Memory B cell (primary cell): ENCODE measurements around the gene MAML2.
A peak's percentile ranks its signal among the peaks of the same experiment; 100 is the strongest.

ENCODE experiments used
- ATAC-seq: fragments of 150-1000 bp; cut with Tn5 transposase; 2 replicates; pipeline ENCODE4 v1.10.0; 2021; ENCODE audit warnings: low read depth, mild to moderate bottlenecking, moderate library complexity
- DNase-seq, 2 donors: peaks; one replicate each; pipeline ENCODE4 v3.0.0; 2022; ENCODE audit warnings: low spot score in 2 of 2
- H3K27ac Mint-ChIP-seq: one replicate; pipeline ENCODE4 v1.8.0; 2022; ENCODE audit warnings: mild to moderate bottlenecking, moderate library complexity, mixed read lengths
- H3K27me3 Mint-ChIP-seq: one replicate; pipeline ENCODE4 v1.8.0; 2022; ENCODE audit warnings: mixed read lengths
- H3K36me3 Mint-ChIP-seq: one replicate; pipeline ENCODE4 v1.8.0; 2022; ENCODE audit warnings: mild to moderate bottlenecking, mixed read lengths
- H3K4me1 Mint-ChIP-seq: one replicate; pipeline ENCODE4 v1.8.0; 2022; ENCODE audit warnings: mixed read lengths
- H3K4me3 Mint-ChIP-seq: one replicate; pipeline ENCODE4 v1.8.0; 2022; ENCODE audit warnings: mild to moderate bottlenecking, moderate library complexity, mixed read lengths
- H3K9me3 Mint-ChIP-seq: one replicate; pipeline ENCODE4 v1.8.0; 2022; ENCODE audit warnings: mixed read lengths

MAML2 gene

DNA sequence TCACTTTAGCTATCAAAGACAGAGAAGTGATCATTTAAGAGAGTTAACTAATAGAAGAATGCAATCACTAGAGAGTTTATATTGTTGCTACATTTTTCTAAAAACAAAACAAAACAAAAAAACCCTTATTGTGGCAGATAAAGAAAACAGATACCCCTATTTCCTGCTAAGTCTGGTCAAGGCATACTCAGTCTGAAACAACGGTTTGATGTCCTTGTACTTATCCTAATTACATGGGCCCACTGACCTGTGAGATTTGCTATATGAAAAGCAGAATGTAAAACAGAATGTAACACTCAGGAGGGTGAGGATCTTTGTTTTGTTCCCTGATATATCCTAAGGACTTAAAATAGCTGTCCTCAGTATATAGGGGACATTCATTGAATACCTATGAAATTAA lies 24.6 kb downstream of the MAML2 start:
- Mint-ChIP-seq H3K27ac (no peak overlapping the region), H3K27me3 (no peaks in the 10 kb centered on the region), H3K36me3 (peaks cover 24% of the 10 kb centered on the region), H3K4me3 (no peak overlapping the region), H3K4me1 (peaks cover 39% of the 10 kb centered on the region), H3K9me3 (no peaks in the 10 kb centered on the region)
- no peak for DNase-seq
- no peak for ATAC-seq

DNA sequence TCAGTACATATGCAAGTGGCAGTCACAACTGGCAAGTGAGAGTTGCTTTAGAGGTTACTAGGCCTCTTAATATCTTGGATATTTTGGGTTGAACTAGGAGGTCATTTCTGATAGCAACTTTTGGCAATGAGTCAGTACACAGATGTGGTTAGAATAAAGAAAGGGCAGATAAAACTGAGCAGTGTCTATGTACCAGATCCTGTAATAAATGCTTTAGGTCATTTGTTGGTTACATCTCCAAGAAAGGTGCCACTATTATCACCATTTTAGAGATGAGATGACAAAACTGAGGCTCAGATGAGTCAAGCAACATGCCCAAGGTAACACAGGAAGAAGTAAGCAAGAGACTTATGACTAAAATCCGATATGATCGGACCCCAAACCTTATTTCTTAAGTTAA lies 25.0 kb downstream of the MAML2 start:
- H3K9me3 Mint-ChIP-seq, result no peaks in the 10 kb centered on the region
- peaks cover 21% of the 10 kb centered on the region for H3K36me3 Mint-ChIP-seq
- no peak overlapping the region for H3K27ac Mint-ChIP-seq
- ATAC-seq (no peak), DNase-seq (no peak)
- H3K4me1 Mint-ChIP-seq, result peaks cover 43% of the 10 kb centered on the region
- H3K4me3 Mint-ChIP-seq, result no peak overlapping the region
- H3K27me3 Mint-ChIP-seq, result no peaks in the 10 kb centered on the region

DNA sequence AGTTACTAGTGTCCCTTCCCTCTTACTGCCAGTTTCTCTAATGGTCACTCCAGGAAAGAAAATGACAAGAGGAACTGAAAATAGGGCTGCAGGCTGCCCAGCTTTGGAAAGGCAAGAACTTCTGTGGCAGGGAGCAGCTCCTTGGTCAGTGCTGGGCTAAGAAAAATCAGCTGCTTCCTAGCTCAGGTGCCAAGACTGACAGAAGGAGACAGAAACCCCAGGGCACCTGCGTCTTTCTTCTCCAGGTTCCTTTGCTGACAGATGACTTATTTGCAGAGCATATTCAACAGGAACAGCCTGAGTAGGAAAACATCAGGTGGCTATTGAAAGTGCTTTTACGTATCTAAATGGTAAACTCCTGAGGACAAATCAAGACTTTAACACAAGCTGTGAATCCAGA lies 25.4 kb downstream of the MAML2 start:
- Mint-ChIP-seq H3K4me1 (peaks cover 43% of the 10 kb centered on the region), H3K9me3 (no peaks in the 10 kb centered on the region), H3K27ac (no peak overlapping the region), H3K36me3 (peaks cover 18% of the 10 kb centered on the region), H3K27me3 (no peaks in the 10 kb centered on the region), H3K4me3 (no peak overlapping the region)
- no peak for DNase-seq
- ATAC-seq, result no peak

DNA sequence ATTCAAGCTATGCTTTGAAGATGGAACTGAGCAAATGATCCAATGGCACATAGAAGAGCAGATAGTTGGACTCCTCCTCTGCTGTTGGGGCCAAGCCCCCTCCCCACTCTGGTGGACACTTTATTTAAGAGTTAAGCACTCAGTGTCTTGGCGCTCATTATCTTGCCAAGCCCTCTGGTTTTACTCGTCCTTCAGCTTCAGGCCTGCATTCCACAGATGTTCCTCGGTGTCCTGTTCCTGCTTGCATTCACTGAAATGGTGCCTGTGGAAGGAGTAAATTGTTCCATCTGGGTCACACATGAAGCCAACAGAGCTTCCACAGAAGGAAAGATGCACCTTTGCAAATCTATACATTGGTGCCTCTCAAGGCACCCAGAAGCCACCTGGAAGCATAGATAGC lies 26.1 kb downstream of the MAML2 start:
- no peak overlapping the region for H3K4me3 Mint-ChIP-seq
- no peak for DNase-seq
- no peak for ATAC-seq
- H3K27ac Mint-ChIP-seq, result no peak overlapping the region
- no peaks in the 10 kb centered on the region for H3K27me3 Mint-ChIP-seq
- peaks cover 44% of the 10 kb centered on the region for H3K4me1 Mint-ChIP-seq
- peaks cover 16% of the 10 kb centered on the region for H3K36me3 Mint-ChIP-seq
- H3K9me3 Mint-ChIP-seq, result no peaks in the 10 kb centered on the region

DNA sequence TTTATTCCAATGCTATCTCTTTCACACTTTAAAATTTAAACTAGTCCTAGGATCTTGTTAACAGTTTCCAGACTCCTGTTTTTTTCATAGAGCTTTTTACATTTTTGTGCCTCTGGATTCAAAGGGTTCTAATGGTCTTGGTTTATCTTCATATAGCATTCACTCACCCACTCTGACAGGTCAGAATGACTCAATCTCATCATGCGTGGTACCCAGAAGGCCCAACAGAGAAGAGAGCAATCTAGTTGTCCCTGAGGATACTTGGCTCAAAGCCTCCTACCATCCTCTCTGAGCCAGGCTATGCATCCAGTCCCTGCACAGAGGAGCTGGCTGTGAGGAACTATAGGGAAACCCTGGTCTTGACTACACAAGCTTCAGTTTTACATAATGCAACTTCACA lies 27.5 kb downstream of the MAML2 start:
- Mint-ChIP-seq H3K36me3 (peaks cover 15% of the 10 kb centered on the region), H3K9me3 (no peaks in the 10 kb centered on the region), H3K4me1 (peaks cover 46% of the 10 kb centered on the region), H3K27ac (no peak overlapping the region), H3K4me3 (no peak overlapping the region), H3K27me3 (no peaks in the 10 kb centered on the region)
- ATAC-seq (no peak), DNase-seq (no peak)

DNA sequence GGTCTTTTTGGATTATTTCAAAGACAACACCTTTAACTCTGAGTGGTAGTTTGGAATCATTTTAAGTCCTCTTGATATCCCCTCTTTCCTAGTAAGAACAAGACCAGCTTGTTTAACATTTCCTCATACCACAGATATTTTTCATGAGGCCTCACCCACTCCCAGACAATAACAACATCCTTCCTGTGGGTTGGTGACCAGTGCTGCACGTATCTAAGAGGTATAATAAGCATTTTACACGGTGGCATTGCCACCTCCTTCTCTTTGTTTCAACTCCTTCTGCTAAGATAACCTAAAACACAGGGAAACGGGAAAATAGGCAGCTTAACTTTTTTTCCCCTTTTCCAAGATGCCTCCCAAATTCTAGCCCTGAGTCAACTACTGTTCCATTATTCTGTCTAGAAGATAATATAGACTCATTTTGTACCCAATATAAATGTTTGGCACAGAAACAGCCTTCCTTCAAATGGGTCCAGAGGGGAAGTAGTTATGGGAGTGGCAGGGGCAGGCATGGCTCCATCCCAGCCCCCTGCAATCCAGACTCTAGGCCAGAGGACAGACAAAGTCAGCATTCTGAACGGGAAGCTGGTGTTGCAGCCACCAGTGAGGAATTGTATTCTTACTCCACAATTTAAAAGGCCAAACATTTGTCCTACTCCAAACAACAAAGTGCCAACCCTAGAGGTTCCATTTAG lies 28.5 kb downstream of the MAML2 start:
- Mint-ChIP-seq H3K9me3 (no peaks in the 10 kb centered on the region), H3K4me3 (no peak overlapping the region), H3K4me1 (peaks cover 42% of the 10 kb centered on the region), H3K27ac (peak overlapping the region; percentile 51), H3K36me3 (peaks cover 15% of the 10 kb centered on the region), H3K27me3 (no peaks in the 10 kb centered on the region)
- DNase-seq (no peak), ATAC-seq (no peak)

DNA sequence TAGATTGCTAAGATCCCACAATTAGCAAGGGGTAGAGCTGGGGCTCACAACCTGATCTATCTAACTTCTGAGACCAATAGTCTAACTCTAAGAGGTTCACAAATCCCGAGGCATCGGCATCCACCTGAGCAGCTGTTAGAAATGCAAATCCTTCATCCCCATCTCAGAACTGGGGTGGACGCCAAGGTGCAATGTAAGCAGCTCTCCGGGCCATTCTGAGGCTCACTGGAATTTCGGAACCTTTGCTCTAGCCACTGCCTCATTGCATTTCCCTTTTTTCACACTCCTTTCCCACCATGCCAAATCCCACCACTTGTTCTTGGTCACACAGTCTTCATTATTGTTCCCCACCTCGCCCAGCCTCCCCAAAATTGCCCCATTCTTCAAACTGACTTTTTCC lies 29.8 kb downstream of the MAML2 start:
- no peaks in the 10 kb centered on the region for H3K27me3 Mint-ChIP-seq
- no peaks in the 10 kb centered on the region for H3K9me3 Mint-ChIP-seq
- H3K27ac Mint-ChIP-seq, result no peak overlapping the region
- no peak for ATAC-seq
- H3K4me1 Mint-ChIP-seq, result peaks cover 45% of the 10 kb centered on the region
- H3K4me3 Mint-ChIP-seq, result no peak overlapping the region
- H3K36me3 Mint-ChIP-seq, result peaks cover 15% of the 10 kb centered on the region
- DNase-seq, result no peak

DNA sequence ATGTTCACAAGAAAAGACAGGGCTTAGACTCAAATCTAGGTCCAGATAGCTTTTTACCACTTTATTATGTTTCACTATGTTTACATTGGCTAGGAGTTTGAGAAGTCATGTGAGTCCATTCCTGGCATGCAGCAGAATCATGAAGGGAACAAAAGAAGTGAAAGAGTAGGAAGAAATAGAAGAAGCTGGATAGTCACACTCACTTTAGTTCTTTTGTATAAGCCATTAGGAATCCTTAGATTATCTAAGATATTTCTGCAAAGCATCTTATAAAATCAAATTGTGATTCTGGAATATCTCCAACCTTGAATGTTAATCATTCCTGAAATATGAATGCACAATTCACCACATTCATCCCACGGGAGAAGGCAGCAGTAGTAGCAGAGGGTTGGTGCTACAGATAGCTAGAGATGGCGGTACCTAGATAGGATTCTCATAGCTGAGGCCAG lies 31.9 kb downstream of the MAML2 start:
- Mint-ChIP-seq H3K27me3 (no peaks in the 10 kb centered on the region), H3K4me3 (no peak overlapping the region), H3K36me3 (peaks cover 4% of the 10 kb centered on the region), H3K27ac (no peak overlapping the region), H3K9me3 (no peaks in the 10 kb centered on the region), H3K4me1 (peaks cover 41% of the 10 kb centered on the region)
- no peak for DNase-seq
- ATAC-seq, result no peak

DNA sequence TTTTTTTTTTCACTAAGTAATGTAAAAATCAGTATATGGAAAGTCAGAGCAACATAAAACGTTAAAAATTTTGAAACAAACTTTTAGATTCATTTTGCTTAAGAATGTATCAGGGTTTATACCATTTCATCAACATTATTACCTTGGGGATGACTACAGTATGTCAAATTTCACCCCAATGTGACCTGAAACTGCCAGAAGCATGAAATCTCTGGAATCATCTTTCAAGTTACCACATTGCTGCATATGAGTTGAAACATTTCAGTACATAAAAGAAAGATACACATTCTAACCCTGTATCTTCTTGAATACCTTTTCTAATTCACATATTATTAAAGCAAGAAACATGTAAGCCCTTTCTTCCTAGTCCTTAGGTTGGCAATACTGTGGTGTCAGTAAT lies 32.8 kb downstream of the MAML2 start:
- H3K27me3 Mint-ChIP-seq, result no peaks in the 10 kb centered on the region
- H3K4me1 Mint-ChIP-seq, result peaks cover 36% of the 10 kb centered on the region
- H3K4me3 Mint-ChIP-seq, result no peak overlapping the region

DNA sequence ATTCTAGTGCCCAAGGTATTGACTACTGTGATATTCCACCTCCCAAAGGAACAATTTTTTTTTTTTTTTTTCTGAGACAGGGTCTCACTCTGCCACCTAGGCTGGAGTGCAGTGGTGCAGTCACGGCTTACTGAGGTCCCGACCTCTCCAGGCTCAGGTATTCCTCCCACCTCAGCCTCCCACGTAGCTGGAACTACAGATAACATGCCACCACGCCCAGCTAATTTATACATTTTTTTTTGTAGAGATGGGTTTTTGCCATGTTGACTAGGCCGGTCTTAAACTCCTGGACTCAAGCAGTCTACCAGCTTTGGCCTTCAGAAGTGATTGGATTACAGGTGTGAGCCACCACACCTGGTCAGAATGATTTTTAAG lies 33.4 kb downstream of the MAML2 start:
- Mint-ChIP-seq H3K4me1 (peaks cover 32% of the 10 kb centered on the region), H3K36me3 (peaks cover 3% of the 10 kb centered on the region), H3K9me3 (no peaks in the 10 kb centered on the region), H3K27ac (peak overlapping the region; percentile 58), H3K4me3 (no peak overlapping the region), H3K27me3 (no peaks in the 10 kb centered on the region)
- ATAC-seq (no peak), DNase-seq (no peak)

More for the DNA sequence above, 32.8 kb downstream of the MAML2 start:
- no peak for DNase-seq
- peaks cover 3% of the 10 kb centered on the region for H3K36me3 Mint-ChIP-seq
- H3K9me3 Mint-ChIP-seq, result no peaks in the 10 kb centered on the region
- no peak overlapping the region for H3K27ac Mint-ChIP-seq
- no peak for ATAC-seq

DNA sequence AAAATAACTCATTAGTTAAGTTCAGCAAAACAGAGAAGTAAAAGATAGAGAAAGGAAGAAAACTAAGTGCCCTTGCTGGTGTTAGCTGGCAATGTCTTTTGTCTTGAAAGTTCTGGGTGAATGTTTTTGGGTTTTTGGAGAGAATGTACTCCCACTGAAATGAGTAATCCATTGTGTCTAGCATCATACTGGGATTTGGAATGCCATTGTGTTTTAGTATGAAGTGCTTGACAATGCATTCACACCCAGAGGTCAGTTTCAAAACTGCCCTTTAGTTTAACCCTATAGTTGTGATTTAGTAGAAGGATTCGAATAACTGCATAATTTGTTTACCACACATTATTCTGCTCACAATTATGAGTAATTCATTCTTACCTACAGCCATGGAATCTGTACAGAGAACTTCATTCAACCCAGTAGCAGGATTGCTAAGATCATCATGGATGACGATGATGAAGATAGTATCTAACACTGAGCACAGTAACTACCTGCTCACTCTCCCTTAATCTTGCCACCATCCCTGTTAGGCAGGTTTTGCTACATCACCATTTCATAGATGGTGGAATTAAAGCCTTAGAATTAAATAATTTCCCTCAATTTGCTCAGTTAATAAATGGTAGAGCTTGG lies 33.9 kb downstream of the MAML2 start:
- Mint-ChIP-seq H3K4me1 (peaks cover 29% of the 10 kb centered on the region), H3K4me3 (no peak overlapping the region), H3K36me3 (peaks cover 3% of the 10 kb centered on the region), H3K9me3 (no peaks in the 10 kb centered on the region), H3K27ac (peak overlapping the region; percentile 58), H3K27me3 (no peaks in the 10 kb centered on the region)
- DNase-seq (no peak), ATAC-seq (no peak)

DNA sequence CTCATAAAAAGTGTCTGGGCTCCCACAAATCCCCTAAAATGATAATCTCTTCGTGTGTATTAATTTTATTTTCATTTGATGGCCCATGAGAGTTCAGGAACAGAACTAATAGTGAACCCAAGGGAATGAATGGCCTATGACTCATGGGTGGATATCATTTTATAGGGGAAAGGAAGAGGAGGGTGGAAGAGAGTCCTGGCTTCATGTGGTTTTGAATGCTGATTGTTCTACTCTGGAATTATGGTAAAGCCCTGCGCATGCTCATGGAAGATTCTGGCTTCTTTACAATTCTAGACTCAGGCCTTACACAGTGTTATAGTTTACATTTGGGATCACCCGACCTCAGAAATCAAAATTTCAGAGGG lies 35.2 kb downstream of the MAML2 start:
- peaks cover 3% of the 10 kb centered on the region for H3K36me3 Mint-ChIP-seq
- DNase-seq (no peak), ATAC-seq (no peak)
- H3K27ac Mint-ChIP-seq, result no peak overlapping the region
- peaks cover 26% of the 10 kb centered on the region for H3K4me1 Mint-ChIP-seq
- H3K9me3 Mint-ChIP-seq, result no peaks in the 10 kb centered on the region
- no peaks in the 10 kb centered on the region for H3K27me3 Mint-ChIP-seq
- H3K4me3 Mint-ChIP-seq, result no peak overlapping the region

DNA sequence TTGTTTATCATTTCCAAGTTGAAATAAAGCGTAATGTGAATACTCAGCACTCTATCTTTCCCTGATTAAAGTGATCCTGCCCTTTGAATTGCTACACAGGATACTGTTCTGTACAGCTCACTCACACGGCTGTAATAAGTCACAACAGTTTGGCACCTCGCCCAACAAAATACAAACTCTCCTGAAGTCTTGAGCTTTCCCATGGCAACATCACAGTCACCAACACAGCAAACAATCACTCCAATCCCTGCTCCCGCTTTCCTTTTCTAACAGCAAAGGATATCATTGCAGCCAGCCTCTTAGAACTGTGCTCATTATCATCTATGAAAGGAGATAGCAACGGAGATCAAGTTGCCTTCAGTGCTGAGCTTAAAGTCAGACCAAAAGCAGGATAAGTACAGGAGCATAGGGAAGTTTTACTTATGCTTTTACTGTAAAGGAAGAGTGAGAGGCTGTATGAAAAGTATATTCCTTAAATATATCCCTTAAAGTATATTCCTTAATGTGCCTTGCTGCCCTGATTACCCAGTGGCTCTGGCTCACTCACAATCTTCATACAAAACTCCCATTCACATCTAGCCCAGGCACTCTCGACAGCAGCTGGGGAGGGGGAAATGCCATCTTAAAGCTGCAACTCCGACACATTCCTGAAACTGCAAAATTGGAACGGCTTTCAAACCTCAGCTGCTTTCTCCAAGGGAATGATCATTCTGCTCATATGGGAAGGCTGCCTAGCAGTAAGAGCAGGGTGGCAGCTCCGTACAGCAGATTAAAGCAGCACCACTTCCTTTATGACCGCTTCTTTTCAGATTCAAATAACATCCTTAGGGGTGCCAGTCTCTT lies 35.8 kb downstream of the MAML2 start:
- ATAC-seq (no peak), DNase-seq (no peak)
- H3K4me3 Mint-ChIP-seq, result no peak overlapping the region
- H3K27ac Mint-ChIP-seq, result peak overlapping the region; percentile 24
- no peaks in the 10 kb centered on the region for H3K9me3 Mint-ChIP-seq
- H3K36me3 Mint-ChIP-seq, result peaks cover 3% of the 10 kb centered on the region
- H3K27me3 Mint-ChIP-seq, result no peaks in the 10 kb centered on the region
- H3K4me1 Mint-ChIP-seq, result peaks cover 28% of the 10 kb centered on the region

DNA sequence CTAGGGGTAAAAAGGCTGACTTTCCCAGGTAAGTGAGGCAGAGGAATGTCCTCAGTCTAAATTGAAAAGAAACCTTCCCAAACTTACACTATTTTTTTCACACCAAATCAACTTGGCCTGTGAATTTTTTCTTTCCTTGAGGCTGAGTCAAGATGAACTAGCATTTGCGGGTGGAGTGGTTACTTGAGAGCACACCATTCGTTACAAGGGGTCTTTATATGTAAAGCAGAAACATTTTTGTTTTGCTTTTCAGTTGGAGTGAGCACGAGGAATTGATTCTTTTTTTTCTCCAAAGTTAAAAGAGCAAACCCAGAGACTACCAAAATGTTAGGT lies 36.4 kb downstream of the MAML2 start:
- DNase-seq (no peak), ATAC-seq (no peak)
- Mint-ChIP-seq H3K27ac (peak overlapping the region; percentile 24), H3K4me3 (no peak overlapping the region), H3K4me1 (peaks cover 28% of the 10 kb centered on the region), H3K36me3 (peaks cover 3% of the 10 kb centered on the region), H3K27me3 (no peaks in the 10 kb centered on the region), H3K9me3 (no peaks in the 10 kb centered on the region)
